OCI-LY3 (cell line): Measurements from ENCODE around the gene NPLOC4.

Source experiments
- EZH2phosphoT487 ChIP-seq: fragments of 200-600 bp; shearing (Covaris generic); IDR thresholded peaks from 2 replicates; pipeline ENCODE4 v1.6.1; 2018; ENCODE audit warnings: antibody characterized with exemption, mixed run types, low read depth
- TF ChIP-seq, protein P1 (sequence below): fragments of 200-600, 300-600 bp; sonication (generic); IDR thresholded peaks from 2 replicates; pipeline ENCODE4 v1.5.1; 2014; ENCODE audit warnings: antibody characterized with exemption, low read length, low read depth

DNA sequence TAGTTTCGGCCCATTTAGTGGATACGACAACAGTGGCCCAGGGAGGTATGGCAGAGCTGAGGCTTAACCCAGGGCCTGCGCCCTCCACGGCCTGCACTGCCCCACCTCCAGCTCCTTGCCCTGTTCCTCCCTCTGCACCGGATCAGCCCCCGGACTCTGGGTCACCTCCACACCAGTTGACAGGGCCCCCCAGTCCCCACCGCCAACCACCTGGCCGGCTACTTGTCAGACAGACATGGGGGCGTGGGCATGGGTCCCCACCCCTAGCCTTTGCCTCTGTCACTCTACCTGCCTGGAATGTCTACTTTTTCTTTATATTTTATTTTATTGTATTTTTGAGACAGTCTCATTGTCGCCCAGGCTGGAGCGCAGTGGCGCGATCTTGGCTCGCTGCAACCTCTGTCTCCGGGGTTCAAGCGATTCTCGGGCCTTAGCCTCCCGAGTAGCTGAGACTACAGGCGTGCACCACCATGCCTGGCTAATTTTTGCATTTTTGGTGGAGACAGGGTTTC, 121.3 kb downstream of the NPLOC4 start:
- TF ChIP-seq, protein P1, sequence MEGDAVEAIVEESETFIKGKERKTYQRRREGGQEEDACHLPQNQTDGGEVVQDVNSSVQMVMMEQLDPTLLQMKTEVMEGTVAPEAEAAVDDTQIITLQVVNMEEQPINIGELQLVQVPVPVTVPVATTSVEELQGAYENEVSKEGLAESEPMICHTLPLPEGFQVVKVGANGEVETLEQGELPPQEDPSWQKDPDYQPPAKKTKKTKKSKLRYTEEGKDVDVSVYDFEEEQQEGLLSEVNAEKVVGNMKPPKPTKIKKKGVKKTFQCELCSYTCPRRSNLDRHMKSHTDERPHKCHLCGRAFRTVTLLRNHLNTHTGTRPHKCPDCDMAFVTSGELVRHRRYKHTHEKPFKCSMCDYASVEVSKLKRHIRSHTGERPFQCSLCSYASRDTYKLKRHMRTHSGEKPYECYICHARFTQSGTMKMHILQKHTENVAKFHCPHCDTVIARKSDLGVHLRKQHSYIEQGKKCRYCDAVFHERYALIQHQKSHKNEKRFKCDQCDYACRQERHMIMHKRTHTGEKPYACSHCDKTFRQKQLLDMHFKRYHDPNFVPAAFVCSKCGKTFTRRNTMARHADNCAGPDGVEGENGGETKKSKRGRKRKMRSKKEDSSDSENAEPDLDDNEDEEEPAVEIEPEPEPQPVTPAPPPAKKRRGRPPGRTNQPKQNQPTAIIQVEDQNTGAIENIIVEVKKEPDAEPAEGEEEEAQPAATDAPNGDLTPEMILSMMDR = no peak
- no peak for TF ChIP-seq EZH2phosphoT487
